HL-60/S4 treated with retinoic acid at 250 ng/mL for 4 days and 3 days (cell line): ENCODE measurements around the gene TTC7B.
"Not testable (repeated sequence)": the region's sequence is repeated elsewhere in the genome, so short reads cannot be mapped to it uniquely, and the experiment has no call there.

Source experiments
- in situ Hi-C: fragments of 300-500 bp; cut with MboI; formaldehyde crosslinking; loops from 2 replicates; pipeline ENCODE4 v1.7.0; 2022; ENCODE audit warnings: low sequenced_read_pairs

Gene TTC7B

DNA sequence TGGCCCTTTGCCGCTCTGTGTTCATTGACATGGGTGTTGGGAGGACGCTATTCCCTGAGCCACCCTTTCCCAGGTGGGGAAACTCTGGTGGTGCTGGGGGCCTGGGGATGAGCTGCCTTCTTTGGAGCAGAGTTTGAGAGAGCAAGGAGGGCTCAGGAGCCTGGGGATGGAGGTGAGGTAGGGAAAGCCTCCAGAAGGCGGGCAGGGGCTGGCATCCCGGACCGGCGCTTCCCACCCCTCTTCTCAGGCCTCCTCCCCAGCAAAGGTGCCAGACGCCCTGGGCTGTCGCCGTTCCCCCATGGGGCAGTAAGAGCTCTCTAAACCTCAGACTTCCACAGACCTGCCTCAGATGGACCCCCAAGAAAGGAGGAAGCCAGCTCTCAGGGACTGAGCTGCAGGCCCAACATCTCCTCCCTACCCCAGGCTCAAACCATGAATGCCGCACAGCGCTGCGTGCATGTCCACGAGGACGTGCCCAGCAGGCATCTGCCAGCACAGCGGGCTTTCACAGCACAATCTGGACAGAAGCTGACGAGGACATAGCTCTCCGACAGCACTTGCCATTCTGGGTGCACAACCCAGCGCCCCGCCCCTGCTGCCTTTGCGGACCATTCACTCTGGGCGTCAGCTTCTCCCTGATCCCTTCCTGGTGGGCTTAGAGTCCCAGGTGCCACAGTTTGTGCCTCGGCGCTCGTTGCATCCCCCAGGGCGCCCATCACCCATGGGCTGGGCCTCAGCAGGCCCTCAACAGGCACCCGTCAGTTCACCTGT lies 14.9 kb upstream of the TTC7B start:
- in situ Hi-C loops, result no loop called here

DNA sequence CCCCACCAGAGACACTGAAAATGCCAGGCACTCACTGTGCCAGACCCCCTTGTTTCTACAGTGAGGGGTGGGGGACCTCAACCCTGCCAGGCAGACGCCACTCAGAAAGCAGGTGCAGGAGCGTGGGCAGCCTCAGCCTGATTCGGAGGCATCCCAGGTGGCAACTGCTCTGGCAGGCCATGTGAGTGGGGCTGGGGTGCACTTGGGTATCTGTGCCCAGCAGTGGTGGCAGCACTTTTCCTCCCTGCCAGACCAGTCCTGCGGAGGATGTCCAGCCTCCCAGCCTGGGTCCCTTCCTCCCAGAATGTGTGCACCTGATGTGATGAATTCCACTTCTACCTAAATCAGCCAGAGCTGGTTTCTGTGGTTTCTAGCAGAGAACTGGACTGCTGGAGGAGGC lies 13.4 kb upstream of the TTC7B start:
- in situ Hi-C loops, result no loop called here

DNA sequence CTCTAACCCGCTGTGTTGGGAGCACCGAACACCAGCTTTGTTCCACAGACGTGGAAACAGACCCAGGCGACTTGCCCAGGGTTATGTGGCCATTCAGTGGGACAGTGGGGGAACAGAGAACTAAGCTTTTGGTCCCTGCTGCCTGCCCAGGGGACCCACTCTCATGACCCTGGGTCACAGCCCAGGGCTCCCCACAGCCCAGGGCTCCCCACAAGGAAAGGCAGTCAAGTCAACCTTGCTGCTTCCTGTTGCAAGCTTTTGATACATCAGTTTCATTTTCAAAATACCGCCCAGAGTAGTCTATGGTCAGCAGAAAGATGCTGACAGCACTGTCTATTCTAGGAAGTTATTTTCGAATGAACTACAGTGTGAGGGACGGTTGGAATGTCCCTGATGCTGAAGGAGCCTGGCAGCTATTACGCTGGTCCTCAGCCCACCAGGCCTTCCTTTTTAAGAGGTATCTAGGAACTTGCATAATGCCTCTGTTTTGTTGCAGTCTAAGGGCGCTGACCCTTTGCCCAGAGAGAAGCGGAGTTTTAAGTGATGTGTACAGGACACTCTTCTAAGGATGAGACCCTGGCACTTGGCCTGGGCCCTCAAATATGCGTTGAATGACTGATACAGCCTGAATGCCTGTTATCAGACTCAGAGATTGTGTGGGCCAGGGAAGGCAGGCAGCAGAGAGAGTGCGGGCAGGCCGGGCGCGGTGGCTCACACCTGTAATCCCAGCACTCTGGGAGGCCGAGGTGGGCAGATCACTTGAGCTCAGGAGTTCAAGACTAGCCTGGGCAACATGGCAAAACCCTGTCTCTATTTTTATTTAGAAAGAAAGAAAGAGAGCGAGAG lies 12.6 kb upstream of the TTC7B start:
- in situ Hi-C loops, result no loop called here

DNA sequence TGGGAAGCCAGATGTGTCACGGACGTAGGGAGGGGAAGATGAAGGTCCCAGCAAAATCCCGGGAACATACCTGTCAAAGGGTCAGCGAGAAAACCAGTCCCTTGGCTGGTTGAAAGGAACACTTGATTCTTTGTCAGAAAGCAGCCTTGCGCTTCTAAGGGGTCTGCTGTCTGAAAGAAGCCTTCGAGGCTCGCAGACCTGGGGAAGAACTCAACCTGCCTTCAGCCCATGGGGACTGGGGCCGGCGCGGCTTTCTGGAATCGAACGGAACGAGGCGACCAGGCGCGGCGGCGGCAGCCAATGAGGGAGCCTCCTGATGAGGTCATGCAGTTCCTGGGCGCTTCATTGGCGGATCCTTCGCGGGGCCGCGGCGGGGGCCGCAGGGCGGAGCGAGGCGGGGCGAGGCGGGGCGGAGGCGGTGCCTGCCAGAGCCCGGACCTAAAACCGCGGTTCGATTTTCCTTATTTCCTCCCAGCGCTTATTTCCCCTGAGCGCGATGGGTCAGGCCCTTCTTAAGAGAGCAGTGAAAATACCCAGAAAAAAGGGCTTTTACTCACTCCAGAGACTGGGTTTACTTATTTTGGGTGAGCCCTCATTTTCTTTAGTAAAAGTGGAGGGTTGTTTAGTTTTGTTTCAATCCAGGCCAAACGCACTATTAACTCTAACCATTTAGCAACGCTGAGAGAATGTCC lies 11.8 kb upstream of the TTC7B start:
- in situ Hi-C loops, result no loop called here

DNA sequence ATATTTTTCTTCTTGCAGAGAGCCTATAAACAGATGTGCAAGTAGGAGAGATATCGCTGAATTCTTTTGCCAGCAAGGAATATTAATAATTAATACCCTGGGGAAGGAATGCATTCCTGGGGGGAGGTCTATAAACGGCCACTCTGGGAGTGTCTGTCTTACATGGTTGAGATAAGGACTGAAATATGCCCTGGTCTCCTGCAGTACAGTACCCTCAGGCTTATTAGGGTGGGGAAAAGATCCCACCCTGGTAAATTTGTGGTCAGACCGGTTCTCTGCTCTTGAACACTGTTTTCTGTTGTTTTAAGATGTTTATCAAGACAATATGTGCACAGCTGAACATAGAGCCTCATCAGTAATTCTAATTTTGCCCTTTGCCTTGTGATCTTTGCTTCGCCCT lies 7.3 kb upstream of the TTC7B start:
- in situ Hi-C loops, result not testable (repeated sequence)

DNA sequence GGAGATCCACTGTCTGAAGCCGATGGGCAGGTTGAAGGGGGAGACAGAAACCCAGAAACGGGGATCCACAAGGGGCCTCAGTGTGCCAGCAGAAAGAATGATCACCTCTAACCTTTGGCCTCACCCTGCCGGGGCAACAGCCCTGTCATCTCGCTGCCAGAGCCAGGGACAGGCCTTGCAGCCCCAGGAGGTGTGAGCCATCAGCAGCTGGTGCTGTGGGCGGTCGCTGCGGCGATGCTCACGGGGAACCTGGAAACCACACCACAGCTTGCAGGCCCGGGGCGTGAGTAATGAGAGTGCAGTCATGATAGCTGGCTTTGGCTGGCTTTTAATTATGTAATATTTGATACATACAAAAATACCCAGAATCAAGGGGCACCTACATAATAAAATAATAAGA lies 4.7 kb upstream of the TTC7B start:
- in situ Hi-C loops, result no loop called here

DNA sequence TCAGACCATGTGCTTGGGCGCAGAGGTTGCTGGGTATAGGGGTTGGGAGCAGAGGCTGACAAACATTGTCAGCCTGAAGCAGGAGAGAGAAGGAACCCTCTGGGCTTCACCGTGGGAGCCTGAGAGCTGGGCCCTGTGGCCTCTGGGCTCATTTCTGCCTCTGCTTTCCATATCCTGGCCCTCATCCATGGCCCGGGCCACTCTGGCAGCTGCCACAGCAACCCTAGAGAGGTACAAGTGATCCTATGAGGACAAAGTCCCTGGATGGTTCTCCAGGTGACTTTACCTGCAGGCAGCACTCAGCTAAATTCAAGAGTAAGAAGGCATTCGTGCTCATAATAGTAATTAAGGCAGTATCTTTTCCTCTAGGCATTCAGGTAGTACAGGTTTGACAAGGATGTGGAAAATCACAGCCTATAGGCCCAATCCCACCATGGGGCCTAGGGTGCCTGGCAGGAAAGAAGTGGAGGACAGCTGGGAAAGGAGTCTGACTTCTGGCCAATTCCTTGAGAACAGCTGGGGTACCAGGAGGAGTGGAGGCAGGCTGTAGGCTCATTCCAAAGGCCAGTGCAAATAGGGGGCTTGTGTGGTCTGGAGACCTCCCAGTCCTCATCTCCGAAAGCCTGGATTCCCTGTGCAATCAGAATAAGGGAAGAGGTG lies 3.6 kb upstream of the TTC7B start:
- in situ Hi-C loops, result no loop called here

DNA sequence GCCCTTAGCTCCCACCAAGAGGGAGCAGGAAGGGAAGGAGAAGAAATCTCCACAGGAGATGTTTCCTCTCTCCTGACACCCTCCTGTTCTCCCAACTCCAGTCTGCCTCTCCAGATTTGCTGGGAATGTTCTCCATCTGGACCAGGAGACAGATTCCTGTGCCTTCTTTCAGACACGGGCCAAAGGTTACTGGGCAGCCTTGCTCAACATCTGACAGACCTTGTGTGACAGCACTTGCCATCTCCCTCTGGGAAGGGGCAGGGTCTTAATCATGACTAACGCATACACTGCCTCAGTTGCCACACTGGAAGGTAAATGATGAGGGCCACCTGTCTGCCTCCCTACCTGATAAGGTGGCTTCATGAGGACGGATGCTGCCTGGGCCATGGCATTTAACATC lies 2.5 kb upstream of the TTC7B start:
- in situ Hi-C loops, result no loop called here

DNA sequence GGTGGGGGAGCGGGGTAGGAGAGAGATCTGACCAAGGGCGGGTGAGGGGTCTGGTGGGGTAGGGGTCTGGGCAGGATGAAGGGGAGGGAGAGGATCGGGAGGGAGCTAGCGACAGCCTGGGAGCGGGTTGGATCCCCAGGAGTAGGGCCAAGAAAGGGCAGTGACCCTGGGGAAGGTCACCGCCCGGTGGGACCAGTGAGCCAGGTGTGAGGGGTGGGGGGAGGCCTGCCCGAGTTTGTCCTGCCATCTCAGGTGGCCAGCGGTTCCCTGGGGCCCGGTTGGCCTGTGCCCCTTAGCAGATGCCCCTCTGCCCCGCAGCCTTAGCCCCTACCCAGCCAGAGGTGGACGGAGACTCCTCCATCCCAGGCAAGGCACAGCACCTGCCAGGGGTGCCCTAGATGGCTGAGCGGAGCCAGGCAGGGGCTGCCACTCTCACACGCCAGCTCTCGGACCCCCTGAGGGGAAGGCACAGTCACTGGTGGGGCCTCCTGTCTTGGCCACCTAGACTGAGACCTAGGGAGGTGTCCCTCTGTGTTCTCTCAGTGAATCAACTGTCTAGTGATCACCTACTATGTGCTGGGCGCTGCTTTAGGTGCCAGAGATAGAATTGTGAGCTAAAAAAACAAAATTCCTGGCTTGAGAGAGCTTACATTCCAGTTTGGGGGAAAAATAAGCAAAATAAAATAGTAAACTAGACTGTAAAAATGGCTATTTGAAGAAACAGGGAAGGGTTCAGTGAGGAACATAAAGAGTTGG lies 629 bp upstream of the TTC7B start:
- in situ Hi-C loops, result no loop called here

DNA sequence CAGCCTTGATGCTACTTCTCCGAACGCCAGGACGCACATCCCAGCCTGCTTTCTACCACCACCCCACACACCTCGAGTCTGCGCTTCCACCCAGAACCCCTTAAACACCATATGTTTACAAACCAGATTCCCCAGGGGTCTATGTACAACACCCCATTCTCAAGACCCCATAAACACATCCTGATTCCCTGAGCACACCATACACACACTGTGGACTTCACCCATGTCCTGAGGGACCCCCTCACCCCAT lies 733 bp downstream of the TTC7B start:
- in situ Hi-C loops, result no loop called here

DNA sequence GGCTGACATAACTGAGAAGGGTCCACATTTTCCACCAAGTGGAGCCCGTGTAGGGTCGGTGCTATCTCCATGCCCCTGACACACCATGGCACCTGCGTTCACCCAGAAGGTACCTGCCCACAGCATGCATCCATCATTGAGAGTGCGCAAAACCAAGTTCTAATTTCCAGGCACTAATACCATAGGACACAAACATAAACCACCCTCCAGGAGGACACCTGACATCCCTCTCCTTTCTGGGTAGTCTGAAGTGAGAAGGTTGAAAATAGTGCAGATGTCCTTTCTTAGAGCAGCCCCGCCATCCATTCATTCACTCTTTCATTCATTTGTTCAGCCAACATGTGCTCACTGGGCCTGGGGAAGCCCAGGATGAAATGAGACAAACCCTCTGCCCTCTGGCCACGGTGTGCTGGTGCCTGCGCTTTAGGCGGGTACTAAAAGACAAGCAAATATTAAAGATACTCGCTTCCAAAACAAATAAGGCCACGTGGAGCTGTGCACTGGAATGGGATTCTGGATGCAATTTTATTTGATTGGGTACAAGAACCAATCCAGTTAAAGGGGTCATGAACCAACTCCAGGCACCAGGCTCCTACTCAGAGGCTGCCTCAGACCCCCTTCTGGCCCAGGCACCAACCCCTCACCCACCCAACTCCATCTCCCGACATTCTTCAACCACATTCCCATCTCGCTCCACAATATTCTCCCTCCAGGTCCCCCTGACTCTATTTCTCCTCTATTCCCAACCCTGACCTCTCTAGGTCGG lies 1.2 kb downstream of the TTC7B start:
- in situ Hi-C loops, result no loop called here

DNA sequence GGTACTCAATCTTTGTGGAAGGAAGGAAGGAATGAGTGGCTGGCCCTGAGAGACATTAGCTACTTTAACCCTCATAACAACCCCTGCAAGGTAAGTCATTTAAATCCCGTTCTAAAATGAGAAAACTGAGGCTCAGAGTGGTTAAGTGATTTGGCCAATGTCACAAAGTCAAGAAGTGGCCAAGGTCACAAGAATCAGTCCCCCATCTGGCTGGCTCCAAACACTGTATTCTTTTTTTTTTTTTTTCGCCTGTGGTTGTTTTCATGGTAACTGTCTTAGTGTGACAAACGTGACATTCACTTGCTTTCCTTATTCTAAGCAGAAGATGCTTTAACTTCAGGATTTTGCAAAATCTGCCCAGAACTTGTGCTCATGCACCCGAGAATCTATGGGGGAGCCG lies 2.8 kb downstream of the TTC7B start:
- in situ Hi-C loops, result no loop called here

DNA sequence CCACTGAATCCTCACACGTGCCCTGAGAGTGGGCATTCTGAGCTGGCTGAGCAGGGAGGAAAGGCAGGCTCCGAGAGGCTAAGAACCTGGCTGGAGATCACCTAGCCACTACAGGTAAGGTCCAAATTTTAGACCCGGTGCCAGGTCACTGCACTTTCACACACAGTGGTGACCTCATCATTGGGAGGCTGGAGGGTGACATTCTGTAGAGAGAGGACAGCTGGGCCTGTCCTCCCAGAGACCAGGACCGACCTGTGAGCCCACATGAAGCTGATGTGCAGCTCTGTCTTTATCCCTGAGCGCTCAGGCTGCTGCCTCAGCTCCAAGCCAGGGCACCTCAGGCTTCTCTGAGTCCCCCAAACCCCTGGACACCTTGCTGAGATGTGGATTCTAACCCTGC lies 4.1 kb downstream of the TTC7B start:
- in situ Hi-C loops, result no loop called here

DNA sequence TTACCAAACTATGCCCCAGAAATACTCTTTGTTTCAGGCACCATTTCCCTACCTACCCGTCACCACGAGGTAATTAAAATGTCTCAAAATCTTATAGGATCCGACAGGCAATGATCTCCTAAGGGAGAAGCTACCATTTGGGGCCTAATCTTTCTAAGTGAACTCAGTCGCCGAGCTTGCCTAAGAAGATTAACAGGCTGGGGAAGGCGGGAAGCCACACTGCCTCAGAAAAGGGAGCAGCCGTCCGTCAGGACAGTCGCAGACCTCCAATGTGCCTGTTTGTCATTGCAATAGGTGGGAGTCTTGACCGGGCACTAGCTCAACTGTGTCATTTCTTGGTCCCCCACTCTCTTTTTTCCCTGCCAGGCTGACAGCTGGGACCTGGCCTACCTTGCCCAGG lies 4.6 kb downstream of the TTC7B start:
- in situ Hi-C loops, result no loop called here

DNA sequence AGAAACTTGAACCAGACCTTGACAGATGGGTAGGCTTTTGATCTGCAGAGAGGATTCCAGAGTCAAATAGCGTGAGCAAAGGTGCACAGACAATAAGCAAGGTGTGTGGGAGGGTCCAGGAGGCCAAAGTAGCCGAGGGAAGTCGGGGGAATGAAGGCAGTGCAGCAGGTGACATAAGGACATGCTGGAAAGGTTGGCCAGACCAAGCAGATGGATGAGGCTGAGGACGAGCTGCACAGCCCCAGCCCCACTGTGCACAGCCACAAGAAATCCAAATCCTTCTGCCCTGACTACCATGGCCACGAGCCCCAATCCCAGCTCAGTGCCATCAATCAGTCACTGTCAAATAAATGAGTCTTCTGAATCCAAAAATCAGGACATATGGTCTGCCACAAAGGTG lies 5.4 kb downstream of the TTC7B start:
- in situ Hi-C loops, result no loop called here

DNA sequence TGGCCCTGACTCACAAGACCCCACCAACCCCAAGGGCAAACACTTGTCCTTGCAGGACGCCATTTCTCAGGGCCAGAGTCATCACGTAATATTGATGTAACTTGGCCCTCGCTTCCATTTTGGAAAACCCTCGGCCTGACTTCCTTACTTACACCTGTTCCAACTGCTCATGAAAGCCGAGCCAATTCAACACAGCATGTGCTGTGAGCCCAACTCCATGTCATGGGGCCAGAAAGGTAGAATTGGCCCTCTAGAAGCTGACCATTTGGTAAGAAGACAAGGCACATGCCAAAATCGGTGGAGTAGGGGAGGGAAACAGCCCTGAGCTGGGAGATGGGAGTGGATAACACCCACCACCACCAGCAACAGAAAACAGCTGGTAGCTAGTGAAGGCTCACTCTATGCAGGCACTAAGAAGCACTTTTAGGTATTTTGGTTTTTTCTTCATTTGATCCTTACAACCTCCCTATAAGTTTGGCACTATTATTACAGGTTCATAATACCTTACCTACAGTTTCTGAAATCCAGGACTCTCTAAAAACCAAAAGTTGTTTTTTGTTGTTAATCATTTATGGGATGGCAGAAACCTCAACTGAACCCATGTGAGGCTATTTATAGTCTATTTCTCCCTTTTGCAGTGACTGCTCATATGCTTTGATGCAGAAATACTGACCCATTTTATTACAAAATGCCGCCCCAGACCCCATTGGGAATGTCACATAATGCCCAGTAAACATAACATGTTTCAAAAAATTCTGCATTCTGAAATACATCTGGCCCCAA lies 6.5 kb downstream of the TTC7B start:
- in situ Hi-C loops, result no loop called here

DNA sequence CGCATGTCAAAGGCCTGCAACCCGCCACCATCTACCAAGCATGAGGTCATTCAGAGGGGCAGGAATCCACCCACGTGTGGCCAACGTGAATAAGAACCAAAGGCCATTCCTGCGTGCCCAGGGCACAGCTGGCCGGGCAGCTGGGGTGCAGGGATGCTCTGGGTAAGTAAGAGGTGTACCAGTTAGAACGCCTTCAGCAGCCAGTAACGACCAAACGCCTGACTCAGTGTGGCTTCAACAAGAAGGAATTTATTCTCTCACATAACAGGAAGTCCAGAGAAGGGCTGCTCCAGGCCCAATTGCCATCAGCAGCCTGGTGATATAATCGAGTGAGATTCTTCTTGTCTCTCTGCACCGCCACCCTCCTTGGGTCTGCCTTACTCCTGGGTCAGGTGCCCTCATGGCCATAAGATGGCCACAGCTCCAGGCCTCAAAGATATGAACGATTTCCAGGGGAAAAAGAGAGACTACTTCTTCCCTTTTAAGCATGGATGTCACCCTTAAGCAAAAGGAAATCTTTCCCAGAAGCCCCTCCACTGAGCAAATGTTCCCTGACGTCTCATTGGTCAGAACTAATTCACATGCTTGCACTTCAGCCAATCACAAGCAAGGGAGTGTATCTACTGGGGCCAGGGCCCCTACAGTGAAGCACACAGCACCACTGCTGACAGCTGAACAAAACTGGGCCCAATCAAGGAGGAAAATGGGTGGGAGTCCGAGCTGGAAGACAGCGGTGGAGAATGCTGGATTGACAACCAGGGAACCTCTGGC lies 7.3 kb downstream of the TTC7B start:
- in situ Hi-C loops, result no loop called here

DNA sequence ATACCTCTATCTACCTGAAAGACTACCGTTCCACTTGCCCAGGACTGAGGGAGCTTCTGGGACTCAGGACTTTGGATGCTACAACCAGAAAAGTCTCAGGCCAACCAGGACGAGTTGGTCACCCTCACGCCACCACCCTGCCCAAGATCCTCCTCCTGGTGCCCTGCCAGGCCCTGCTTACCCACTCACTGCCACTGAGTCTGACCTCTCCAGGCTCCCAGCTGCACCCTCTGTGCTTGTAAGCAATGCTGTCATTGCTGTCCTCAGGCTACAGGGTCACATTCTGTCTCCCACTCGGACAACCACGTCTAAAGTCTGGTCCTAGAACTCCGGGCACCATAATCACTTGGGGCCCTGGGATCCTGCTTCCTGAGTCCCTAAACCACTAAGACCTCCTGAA lies 9.2 kb downstream of the TTC7B start:
- in situ Hi-C loops, result no loop called here
